Ishikawa (cell line): Measurements from ENCODE around the gene C12orf57.

Experiments used
- CEBPB ChIP-seq: IDR thresholded peaks from 2 replicates; pipeline ENCODE4 v1.6.1; 2012
- CREB1 ChIP-seq: IDR thresholded peaks from 2 replicates; pipeline ENCODE4 v1.6.1; 2012; ENCODE audit warnings: low read depth
- EGR1 ChIP-seq: IDR thresholded peaks from 2 replicates; pipeline ENCODE4 v1.6.1; 2012
- EP300 ChIP-seq: IDR thresholded peaks from 2 replicates; pipeline ENCODE4 v1.6.1; 2012; ENCODE audit warnings: borderline replicate concordance
- FOXM1 ChIP-seq: IDR thresholded peaks from 2 replicates; pipeline ENCODE4 v1.6.1; 2012; ENCODE audit warnings: low read depth, borderline replicate concordance
- RAD21 ChIP-seq: IDR thresholded peaks from 2 replicates; pipeline ENCODE4 v1.6.1; 2012; ENCODE audit warnings: low read depth
- TAF1 ChIP-seq: IDR thresholded peaks from 2 replicates; pipeline ENCODE4 v1.6.1; 2012; ENCODE audit warnings: low read depth, mild to moderate bottlenecking
- TEAD4 ChIP-seq: IDR thresholded peaks from 2 replicates; pipeline ENCODE4 v1.6.1; 2012
- YY1 ChIP-seq: IDR thresholded peaks from 2 replicates; pipeline ENCODE4 v1.6.1; 2012; ENCODE audit warnings: low read depth
- ZBTB7A ChIP-seq: IDR thresholded peaks from 2 replicates; pipeline ENCODE4 v1.6.1; 2012; ENCODE audit warnings: low read depth
- TF ChIP-seq, protein P1 (sequence below): IDR thresholded peaks from 2 replicates; pipeline ENCODE4 v1.6.1; 2012
- TF ChIP-seq, protein P2 (sequence below): IDR thresholded peaks from 2 replicates; pipeline ENCODE4 v1.6.1; 2012; ENCODE audit warnings: low read depth, mild to moderate bottlenecking

DNA sequence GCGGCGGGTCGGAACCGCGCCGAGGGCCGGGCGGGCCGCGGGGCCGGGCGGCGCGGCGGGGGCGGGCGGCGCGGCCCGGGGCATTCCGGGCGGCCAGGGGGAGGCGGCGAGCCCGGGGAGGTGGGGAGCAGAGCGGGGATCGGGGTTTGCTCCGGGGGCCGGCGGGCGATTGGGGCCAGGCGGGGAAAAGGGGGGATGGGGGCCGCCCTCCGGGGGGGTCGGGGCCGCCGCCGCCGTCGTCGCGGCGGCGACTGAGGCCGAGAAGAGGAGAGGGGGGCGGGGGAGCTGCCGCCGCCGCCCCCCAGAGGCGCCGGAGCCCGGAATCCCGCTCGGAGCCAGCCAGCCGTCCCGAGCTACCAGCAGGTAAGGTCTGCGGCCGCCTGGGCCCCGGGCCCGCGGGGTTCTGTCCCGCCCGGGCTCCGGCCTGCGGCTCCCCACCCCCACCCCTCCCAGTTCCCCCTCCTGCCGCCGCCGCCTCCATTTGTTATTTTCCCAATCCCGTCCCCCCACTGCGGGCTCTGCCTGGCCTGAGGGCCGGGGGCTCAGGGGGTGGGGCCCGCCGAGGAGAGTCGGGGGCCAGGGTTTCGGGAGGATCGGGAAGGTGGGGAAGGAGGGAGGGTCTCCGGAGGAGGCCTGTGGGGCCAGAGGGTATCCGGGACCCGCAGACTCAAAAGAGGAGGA is 15.7 kb upstream of the C12orf57 start:
- TF ChIP-seq, protein P1, sequence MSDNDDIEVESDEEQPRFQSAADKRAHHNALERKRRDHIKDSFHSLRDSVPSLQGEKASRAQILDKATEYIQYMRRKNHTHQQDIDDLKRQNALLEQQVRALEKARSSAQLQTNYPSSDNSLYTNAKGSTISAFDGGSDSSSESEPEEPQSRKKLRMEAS: no peak
- TF ChIP-seq, protein P2, sequence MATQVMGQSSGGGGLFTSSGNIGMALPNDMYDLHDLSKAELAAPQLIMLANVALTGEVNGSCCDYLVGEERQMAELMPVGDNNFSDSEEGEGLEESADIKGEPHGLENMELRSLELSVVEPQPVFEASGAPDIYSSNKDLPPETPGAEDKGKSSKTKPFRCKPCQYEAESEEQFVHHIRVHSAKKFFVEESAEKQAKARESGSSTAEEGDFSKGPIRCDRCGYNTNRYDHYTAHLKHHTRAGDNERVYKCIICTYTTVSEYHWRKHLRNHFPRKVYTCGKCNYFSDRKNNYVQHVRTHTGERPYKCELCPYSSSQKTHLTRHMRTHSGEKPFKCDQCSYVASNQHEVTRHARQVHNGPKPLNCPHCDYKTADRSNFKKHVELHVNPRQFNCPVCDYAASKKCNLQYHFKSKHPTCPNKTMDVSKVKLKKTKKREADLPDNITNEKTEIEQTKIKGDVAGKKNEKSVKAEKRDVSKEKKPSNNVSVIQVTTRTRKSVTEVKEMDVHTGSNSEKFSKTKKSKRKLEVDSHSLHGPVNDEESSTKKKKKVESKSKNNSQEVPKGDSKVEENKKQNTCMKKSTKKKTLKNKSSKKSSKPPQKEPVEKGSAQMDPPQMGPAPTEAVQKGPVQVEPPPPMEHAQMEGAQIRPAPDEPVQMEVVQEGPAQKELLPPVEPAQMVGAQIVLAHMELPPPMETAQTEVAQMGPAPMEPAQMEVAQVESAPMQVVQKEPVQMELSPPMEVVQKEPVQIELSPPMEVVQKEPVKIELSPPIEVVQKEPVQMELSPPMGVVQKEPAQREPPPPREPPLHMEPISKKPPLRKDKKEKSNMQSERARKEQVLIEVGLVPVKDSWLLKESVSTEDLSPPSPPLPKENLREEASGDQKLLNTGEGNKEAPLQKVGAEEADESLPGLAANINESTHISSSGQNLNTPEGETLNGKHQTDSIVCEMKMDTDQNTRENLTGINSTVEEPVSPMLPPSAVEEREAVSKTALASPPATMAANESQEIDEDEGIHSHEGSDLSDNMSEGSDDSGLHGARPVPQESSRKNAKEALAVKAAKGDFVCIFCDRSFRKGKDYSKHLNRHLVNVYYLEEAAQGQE: no peak
- no peak for TF ChIP-seq CREB1
- no peak for TF ChIP-seq RAD21
- 0 out of 2 replicates have a peak, but pooled peaks have one; percentile 6 for TF ChIP-seq YY1
- TF ChIP-seq TEAD4: no peak
- TF ChIP-seq TAF1: peak; percentile 26; the same call in 1 of the 2 replicates
- no peak for TF ChIP-seq EP300
- no peak for TF ChIP-seq FOXM1
- peak; percentile 83 for TF ChIP-seq ZBTB7A
- TF ChIP-seq CEBPB: no peak
- TF ChIP-seq EGR1: no peak
